Skeletal muscle satellite cell (primary cell): ENCODE data around the gene RAPGEF4.

Source experiments
- H3K27me3 ChIP-seq: 2 replicates; pipeline ENCODE4 v1.7.0; 2013; ENCODE audit warnings: low read length; ENCODE audit not compliant: control insufficient read depth, insufficient read depth
- H3K36me3 ChIP-seq: 2 replicates; pipeline ENCODE4 v1.7.0; 2013; ENCODE audit warnings: mild to moderate bottlenecking, control low read depth, low read length; ENCODE audit not compliant: insufficient read depth
- H3K4me1 ChIP-seq: 2 replicates; pipeline ENCODE4 v1.7.0; 2013; ENCODE audit warnings: low read length; ENCODE audit not compliant: control insufficient read depth, insufficient read depth
- H3K4me2 ChIP-seq: 2 replicates; pipeline ENCODE4 v1.7.0; 2013; ENCODE audit warnings: mild to moderate bottlenecking, low read length
- H3K4me3 ChIP-seq: 2 replicates; pipeline ENCODE4 v1.7.0; 2013; ENCODE audit warnings: low read length
- H3K9ac ChIP-seq: 2 replicates; pipeline ENCODE4 v1.7.0; 2013; ENCODE audit warnings: mild to moderate bottlenecking, low read depth, low read length, moderate library complexity
- H3K9me3 ChIP-seq: replicated peaks from 2 replicates; pipeline ENCODE4 v1.7.0; 2013; ENCODE audit warnings: mild to moderate bottlenecking, control low read depth, low read length

RAPGEF4 gene

DNA sequence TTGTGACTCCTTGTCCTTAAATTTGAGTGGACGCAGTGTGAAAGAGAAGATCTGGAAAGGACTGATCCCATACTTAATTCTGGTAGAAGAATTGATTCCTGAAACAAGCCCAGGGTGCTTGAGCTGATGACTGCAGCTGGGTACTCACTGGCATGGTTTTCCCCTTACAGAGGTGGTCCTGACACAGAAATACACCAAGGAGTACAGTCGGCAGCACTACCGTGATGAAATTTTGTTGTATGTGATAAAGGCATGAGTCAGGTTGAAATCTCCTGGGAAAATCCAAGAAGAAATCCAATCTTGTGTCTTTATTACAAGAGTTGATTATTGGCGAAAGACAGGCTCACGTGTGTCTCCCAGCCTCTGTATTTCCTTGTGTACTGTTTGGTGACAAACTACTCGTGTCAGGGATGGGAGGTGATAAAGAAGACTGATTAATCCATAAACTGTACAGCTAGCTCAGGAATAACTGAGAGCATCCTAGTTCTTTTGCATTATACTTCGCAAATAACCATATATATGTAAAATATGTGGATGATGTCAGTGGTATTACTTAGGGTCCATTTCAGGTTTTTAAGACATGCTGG is 76.6 kb downstream of the RAPGEF4 start:
- H3K4me2 ChIP-seq: no peak overlapping the region
- no peaks in the 10 kb centered on the region for H3K4me1 ChIP-seq
- peaks cover 13% of the 10 kb centered on the region for H3K27me3 ChIP-seq
- H3K9ac ChIP-seq: no peak overlapping the region
- no peak overlapping the region for H3K4me3 ChIP-seq
- H3K9me3 ChIP-seq: no peaks in the 10 kb centered on the region
- H3K36me3 ChIP-seq: no peaks in the 10 kb centered on the region

DNA sequence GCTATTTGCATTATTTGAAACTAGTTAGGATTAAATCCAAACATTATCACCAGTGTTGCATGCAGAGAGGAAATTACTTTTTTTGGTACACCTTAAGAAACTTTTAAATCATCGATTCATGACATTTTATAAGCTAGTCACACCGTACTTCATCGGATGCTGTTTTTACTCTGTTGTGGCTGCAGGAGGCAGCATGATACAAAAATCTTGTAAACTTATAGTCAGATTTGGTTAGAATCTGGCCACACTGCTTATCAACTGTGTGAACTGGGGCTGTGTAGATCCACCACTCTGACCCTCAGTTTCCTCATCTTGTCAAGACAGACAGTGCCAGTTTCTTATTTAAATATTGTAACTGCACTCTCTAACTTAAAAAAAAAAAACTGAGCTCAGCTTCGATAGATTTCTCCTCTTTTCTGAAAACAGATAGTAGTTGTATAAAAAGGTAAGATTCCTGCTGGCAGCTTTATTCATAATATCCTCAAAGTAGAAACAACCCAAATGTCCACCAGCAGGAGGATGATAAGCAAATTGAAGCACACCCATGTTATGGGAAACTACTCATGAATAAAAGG is 77.8 kb downstream of the RAPGEF4 start:
- no peak overlapping the region for H3K4me3 ChIP-seq
- H3K36me3 ChIP-seq: no peaks in the 10 kb centered on the region
- no peak overlapping the region for H3K4me2 ChIP-seq
- H3K4me1 ChIP-seq: no peaks in the 10 kb centered on the region
- H3K9ac ChIP-seq: no peak overlapping the region
- peaks cover 13% of the 10 kb centered on the region for H3K27me3 ChIP-seq
- H3K9me3 ChIP-seq: no peaks in the 10 kb centered on the region

DNA sequence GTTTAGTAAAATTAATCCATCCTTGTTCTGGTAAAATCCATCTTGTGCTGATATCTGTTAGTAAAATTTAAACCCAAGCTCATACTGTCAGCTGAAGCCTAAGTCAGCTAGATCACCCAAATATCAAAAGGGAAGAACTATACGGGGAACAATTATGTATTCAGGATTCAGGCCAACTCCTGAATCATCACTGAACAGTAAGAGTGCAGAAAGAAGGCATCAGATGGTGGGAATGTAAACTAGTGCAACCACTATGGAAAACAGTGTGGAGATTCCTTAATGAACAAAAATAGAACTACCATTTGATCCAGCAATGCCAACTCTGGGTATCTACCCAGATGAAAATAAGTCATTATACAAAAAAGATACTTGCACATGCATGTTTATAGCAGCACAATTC is 81.8 kb downstream of the RAPGEF4 start:
- Histone ChIP-seq H3K27me3 (peaks cover 7% of the 10 kb centered on the region), H3K9ac (no peak overlapping the region), H3K4me3 (no peak overlapping the region), H3K9me3 (no peaks in the 10 kb centered on the region), H3K4me2 (no peak overlapping the region), H3K4me1 (no peaks in the 10 kb centered on the region), H3K36me3 (no peaks in the 10 kb centered on the region)

DNA sequence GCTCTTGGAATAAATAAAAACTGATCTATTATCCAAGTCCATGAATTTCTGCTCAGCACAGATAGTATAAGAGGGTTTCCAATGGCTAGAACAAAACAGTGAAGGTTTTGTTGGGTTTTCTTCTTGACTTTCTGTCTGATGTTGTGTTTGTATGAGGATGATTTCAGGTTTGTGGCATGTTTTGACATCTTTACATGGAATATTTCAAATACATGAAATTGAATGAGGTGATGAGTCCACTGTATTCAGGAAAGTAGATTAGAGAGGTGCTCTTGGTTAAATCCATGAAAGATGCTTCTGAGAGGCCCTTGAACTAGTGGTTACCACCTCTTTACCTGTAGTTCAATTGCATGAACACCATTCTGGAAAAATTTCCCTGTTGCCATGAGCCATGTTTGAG is 84.3 kb downstream of the RAPGEF4 start:
- H3K4me2 ChIP-seq: no peak overlapping the region
- H3K4me1 ChIP-seq: no peaks in the 10 kb centered on the region
- peaks cover 6% of the 10 kb centered on the region for H3K27me3 ChIP-seq
- no peaks in the 10 kb centered on the region for H3K36me3 ChIP-seq
- H3K4me3 ChIP-seq: no peak overlapping the region
- H3K9ac ChIP-seq: no peak overlapping the region
- no peaks in the 10 kb centered on the region for H3K9me3 ChIP-seq

DNA sequence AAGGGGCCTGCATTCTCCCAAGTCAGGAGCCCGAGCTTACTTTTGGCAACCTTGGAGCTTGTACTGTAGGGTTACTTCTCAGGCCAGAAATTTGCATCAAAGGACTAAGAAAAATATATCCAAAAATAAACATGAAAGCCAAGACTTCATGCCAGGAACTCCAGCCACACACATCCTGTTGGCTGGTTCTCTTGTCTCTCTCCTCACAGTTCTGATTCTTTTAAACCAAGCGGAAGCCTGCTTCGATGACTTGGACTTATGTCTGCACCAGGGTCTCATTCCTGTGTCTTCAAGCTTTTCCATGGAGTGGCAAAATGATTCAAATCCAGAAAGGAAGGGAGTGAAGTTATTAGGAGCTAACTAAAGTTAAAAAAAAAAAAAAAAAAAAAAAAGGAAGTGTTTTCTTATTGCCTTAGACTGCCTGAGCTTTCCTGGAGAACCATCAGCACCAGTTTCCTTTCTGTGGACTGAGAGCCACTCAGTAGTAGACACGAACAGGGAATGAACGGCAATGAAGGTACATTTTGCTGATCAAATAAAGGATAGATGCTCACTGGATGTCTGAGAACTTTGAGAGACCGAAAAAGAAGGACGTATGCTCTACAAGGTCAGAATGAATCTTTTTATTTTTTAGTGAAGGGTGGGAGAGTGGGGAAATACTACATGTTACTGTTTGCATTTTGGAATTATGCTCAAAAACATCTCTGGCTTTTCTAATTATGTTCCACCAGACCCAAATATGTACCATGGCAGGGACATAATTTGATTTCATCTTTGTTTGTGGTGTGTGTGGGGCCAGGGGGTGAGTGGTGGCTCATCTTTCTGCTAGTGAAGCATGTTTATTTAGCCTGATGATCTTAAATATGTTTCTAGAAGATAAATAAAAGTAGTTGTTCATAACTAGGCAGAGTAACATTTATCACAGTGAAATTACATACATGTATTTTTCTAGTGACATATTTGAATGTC is 86.0 kb downstream of the RAPGEF4 start:
- Histone ChIP-seq H3K36me3 (no peaks in the 10 kb centered on the region), H3K9ac (no peak overlapping the region), H3K4me3 (no peak overlapping the region)

DNA sequence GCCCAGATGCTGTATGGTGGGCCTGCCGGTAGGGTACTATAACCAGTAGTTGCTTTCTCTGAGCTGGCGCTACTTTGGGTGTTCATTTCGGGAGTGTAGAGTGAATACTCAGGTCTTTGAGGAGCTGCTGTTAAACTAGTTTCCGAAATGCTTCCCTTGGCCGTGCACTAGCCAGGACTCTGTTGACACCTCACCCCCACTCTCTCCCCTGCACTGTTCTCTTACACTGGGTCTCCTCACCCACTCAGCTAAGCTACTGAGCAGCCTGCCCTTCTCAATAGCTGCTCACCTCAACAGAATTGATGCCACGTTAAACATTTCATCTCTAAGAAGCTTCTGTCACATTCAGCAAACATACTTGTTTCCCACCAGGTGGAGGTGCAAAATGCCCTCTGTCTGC is 86.9 kb downstream of the RAPGEF4 start:
- no peaks in the 10 kb centered on the region for H3K9me3 ChIP-seq
- no peak overlapping the region for H3K4me2 ChIP-seq
- no peaks in the 10 kb centered on the region for H3K36me3 ChIP-seq
- H3K4me3 ChIP-seq: no peak overlapping the region
- H3K4me1 ChIP-seq: no peaks in the 10 kb centered on the region
- peaks cover 6% of the 10 kb centered on the region for H3K27me3 ChIP-seq
- no peak overlapping the region for H3K9ac ChIP-seq

More for the DNA sequence above, 86.0 kb downstream of the RAPGEF4 start:
- no peak overlapping the region for H3K4me2 ChIP-seq
- H3K4me1 ChIP-seq: no peaks in the 10 kb centered on the region
- H3K27me3 ChIP-seq: peaks cover 6% of the 10 kb centered on the region
- H3K9me3 ChIP-seq: no peaks in the 10 kb centered on the region

DNA sequence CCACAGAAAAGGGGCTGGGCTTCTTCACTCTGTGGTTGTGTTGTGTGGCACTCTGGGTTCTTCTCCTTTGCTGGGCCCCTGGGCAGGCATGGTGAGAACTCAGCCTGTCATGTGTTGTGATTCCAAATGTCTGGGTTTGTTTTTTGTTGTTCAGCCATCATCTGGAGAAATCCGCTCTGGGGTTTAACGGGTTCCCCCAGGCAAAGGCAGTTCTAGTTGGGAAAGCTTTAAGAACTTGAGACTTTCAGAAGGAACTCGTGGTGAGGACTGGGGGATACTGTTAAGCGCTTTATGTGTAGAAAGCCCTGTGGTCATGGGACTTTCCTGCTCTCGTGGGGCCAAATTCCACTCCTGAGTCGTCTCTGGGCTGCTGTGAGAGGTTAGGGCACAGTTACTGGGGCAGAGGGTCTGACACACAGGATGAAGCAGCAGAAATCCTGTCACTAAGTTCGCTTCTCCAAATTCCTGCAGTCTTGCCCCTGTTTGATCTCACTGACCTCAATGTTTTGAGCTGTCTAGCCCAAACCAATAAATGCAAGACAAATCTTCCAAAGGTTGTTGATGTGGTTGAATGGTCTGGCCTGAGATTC is 87.7 kb downstream of the RAPGEF4 start:
- Histone ChIP-seq H3K9me3 (no peaks in the 10 kb centered on the region), H3K36me3 (no peaks in the 10 kb centered on the region), H3K9ac (no peak overlapping the region), H3K27me3 (peaks cover 6% of the 10 kb centered on the region), H3K4me2 (no peak overlapping the region), H3K4me1 (no peaks in the 10 kb centered on the region), H3K4me3 (no peak overlapping the region)

DNA sequence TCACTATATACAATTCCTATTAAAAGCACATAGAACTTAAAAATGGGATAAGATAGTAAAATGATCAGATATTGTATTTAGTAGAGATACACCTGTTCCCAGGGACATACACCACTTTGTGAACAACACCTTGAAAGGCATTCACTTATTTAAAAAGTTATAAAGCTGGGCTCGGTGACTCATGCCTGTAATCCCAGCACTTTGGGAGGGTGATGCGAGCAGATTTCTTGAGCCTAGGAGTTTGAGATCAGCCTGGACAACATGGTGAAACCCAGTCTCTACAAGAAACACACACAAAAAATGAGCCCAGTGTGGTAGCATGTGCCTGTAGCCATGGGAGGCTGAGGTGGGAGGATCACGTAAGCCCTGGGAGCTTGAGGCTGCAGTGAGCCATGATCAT is 90.9 kb downstream of the RAPGEF4 start:
- Histone ChIP-seq H3K36me3 (no peaks in the 10 kb centered on the region), H3K4me1 (peaks cover 5% of the 10 kb centered on the region), H3K9me3 (no peaks in the 10 kb centered on the region), H3K27me3 (peaks cover 6% of the 10 kb centered on the region), H3K4me2 (no peak overlapping the region), H3K4me3 (no peak overlapping the region), H3K9ac (no peak overlapping the region)

DNA sequence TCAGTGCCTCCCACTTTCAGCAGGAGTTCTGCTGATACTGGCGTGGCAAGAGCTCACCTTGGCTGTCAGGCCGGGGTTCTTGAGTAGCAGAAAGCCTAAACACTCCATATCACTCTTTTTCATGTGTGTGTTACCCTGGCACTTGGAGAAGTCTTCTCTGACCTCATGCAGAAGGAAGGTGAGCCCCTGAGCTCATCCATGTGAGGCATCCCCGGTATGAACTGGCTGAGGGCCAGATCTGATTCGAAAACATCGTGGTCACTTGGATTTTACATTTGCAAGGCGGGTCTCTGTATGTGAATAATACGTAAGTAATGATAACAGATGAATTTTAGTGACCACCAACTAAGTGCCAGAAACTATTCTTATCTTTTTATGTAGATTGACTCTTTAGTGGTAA is 93.6 kb downstream of the RAPGEF4 start:
- H3K9me3 ChIP-seq: no peaks in the 10 kb centered on the region
- no peak overlapping the region for H3K4me3 ChIP-seq
- H3K4me1 ChIP-seq: peaks cover 5% of the 10 kb centered on the region
- H3K36me3 ChIP-seq: no peaks in the 10 kb centered on the region
- no peak overlapping the region for H3K4me2 ChIP-seq
- no peak overlapping the region for H3K9ac ChIP-seq
- no peaks in the 10 kb centered on the region for H3K27me3 ChIP-seq

DNA sequence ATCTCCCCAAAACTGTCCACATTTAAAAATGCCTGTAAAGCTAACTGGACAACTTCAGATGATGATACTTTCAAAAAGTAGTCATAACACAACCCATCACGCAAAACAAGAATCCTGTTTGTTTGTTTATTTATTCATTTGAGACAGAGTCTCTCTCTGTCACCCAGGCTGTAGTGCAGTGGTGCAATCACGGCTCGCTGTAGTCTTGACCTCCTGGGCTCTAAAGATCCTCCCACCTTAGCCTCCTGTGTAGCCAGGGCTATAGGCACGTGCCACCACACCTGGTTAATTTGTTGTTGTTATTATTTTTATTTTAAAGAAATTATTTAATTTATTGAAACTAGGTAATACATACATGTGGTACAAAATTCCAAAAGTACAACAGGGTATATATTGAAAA is 94.8 kb downstream of the RAPGEF4 start:
- Histone ChIP-seq H3K4me3 (no peak overlapping the region), H3K36me3 (no peaks in the 10 kb centered on the region), H3K27me3 (no peaks in the 10 kb centered on the region), H3K4me2 (no peak overlapping the region), H3K4me1 (peaks cover 5% of the 10 kb centered on the region), H3K9ac (no peak overlapping the region), H3K9me3 (no peaks in the 10 kb centered on the region)

DNA sequence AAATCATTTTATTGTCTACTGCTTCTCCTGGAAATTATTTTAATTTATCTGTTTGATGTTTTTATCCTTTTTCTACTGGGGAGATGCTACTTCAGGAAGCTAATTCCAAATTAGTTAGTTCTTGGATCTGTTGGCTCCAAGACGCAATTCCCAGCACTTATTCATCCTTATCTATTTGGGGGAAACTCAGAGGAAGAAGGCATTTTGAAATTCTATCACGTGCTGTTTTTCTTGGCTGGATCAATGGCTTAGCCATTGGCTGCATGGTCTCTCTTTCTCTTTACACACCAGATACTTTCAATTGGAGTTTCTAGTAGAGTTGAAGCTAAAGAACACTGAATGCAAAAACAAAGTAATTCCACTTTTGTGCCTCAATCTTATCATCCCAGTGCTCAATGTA is 98.3 kb downstream of the RAPGEF4 start:
- Histone ChIP-seq H3K4me3 (no peak overlapping the region), H3K9ac (no peak overlapping the region), H3K9me3 (no peaks in the 10 kb centered on the region), H3K36me3 (no peaks in the 10 kb centered on the region), H3K4me2 (no peak overlapping the region), H3K27me3 (no peaks in the 10 kb centered on the region), H3K4me1 (peaks cover 14% of the 10 kb centered on the region)
